Activated CD4-positive, alpha-beta T cell treated with anti-CD3 and anti-CD28 coated beads for 36 hours (primary cell): ENCODE results near the gene MICB. TPM values are rescaled to one million over a fixed set of nuclear protein-coding genes. Genes with fewer than 3 reads are reported as not detected.

Experiments used
- ATAC-seq: fragments of 200-7000 bp; cut with Tn5 transposase; one replicate; pipeline ENCODE4 v1.10.0; 2021; ENCODE audit warnings: mild to moderate bottlenecking, moderate library complexity
- CTCF ChIA-PET: fragments of 350-600 bp; sonication (Branson Sonifier 250); formaldehyde crosslinking; loops from one replicate; lab custom pipeline; 2021; ENCODE audit warnings: antibody characterized with exemption; lab: Charles Lee
- POLR2A ChIA-PET: fragments of 350-600 bp; sonication (Branson Sonifier 250); formaldehyde crosslinking; loops from one replicate; lab custom pipeline; 2021; ENCODE audit warnings: antibody characterized with exemption, inconsistent platforms; lab: Charles Lee
- DNase-seq: peaks from one replicate; pipeline ENCODE4 v3.0.0-alpha.2; 2020
- H3K27ac Mint-ChIP-seq: one replicate; pipeline ENCODE4 v1.8.0; 2021; ENCODE audit warnings: mixed read lengths
- H3K27me3 Mint-ChIP-seq: one replicate; pipeline ENCODE4 v1.8.0; 2021; ENCODE audit warnings: mixed read lengths
- H3K36me3 Mint-ChIP-seq: one replicate; pipeline ENCODE4 v1.8.0; 2021; ENCODE audit warnings: low read depth, mixed read lengths
- H3K4me1 Mint-ChIP-seq: one replicate; pipeline ENCODE4 v1.8.0; 2021; ENCODE audit warnings: mixed read lengths
- H3K4me3 Mint-ChIP-seq: one replicate; pipeline ENCODE4 v1.8.0; 2021; ENCODE audit warnings: mild to moderate bottlenecking, moderate library complexity, mixed read lengths
- H3K9me3 Mint-ChIP-seq: one replicate; pipeline ENCODE4 v1.8.0; 2021; ENCODE audit warnings: low read depth, mixed read lengths
- intact Hi-C, 2 experiments: fragments of 100-400 bp; cut with DNase I in 1 of 2; cut with micrococcal nuclease in 1 of 2; formaldehyde crosslinking; loops; one replicate each; pipeline versions ENCODE4 v1.14.2 to v1.15.1; 2022 to 2024; cut with DNase I, micrococcal nuclease
- total RNA-seq, 2 experiments: library from RNA; stranded (reverse); gene quantifications; one replicate each; pipeline ENCODE4 v1.2.3, GENCODE V29; 2021

Gene MICB
- total RNA-seq, 2 experiments from 2014 or later = 19.6 to 19.7 TPM

DNA sequence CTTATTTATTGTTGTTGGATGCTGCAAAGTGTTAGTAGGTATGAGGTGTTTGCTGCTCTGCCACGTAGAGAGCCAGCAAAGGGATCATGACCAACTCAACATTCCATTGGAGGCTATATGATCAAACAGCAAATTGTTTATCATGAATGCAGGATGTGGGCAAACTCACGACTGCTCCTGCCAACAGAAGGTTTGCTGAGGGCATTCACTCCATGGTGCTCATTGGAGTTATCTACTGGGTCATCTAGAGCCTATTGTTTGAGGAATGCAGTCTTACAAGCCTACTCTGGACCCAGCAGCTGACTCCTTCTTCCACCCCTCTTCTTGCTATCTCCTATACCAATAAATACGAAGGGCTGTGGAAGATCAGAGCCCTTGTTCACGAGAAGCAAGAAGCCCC lies 12.1 kb downstream of the MICB start:
- peaks cover 41% of the 10 kb centered on the region for H3K36me3 Mint-ChIP-seq
- no peaks in the 10 kb centered on the region for H3K9me3 Mint-ChIP-seq
- no peak for ATAC-seq
- H3K4me3 Mint-ChIP-seq = no peak overlapping the region
- ChIA-PET POLR2A (no interaction called here), CTCF (interaction anchor here (0.6 kb wide), 1 partner anchor 421 kb away, joined by 3 read pairs; no protein-coding TSS in a partner anchor)
- no peaks in the 10 kb centered on the region for H3K27me3 Mint-ChIP-seq
- no peak for DNase-seq
- no peaks in the 10 kb centered on the region for H3K4me1 Mint-ChIP-seq
- intact Hi-C loops = no loop called here
- H3K27ac Mint-ChIP-seq = no peak overlapping the region

DNA sequence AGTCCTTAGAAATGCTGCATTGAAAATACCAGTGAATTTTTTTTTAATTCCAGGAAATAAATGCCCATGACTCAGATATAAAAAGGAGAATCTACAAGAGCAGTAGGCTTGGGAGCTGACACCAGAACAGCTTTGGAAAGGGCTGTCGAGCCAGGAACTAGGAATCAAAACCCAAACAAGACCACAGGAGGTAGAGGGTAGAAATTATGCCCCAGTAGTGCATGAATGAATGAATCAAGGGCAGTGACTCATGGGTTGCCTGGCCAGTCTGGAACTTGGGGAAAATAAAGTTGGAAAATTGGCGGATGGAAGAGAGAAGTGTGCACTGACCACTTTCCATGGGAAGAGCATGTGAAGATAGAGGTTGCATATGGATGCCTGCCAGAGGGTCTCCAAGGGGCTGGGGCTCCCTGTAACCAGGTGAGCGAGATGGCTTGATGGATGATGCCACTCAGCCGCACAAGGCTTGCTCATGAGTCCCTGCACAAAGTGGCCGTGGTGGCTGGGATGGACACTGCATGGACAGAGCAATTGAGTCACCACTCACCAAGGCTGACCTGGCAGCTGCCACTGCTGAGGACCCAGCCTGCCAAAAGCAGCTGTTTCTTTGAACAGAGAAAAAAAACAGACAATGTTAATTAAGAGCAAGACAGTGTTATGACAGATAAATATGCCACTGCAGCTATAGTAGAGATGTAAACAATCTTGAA lies 15.7 kb downstream of the MICB start:
- no peak overlapping the region for H3K4me3 Mint-ChIP-seq
- ATAC-seq = no peak
- CTCF ChIA-PET = interaction anchor here (0.5 to 1.2 kb wide), 5 partner anchors 19 to 899 kb away, joined by 3 to 5 read pairs (median 3); no protein-coding TSS in a partner anchor
- no peaks in the 10 kb centered on the region for H3K27me3 Mint-ChIP-seq
- POLR2A ChIA-PET = no interaction called here
- H3K27ac Mint-ChIP-seq = no peak overlapping the region
- intact Hi-C loops = no loop called here
- DNase-seq = no peak
- no peaks in the 10 kb centered on the region for H3K4me1 Mint-ChIP-seq
- no peaks in the 10 kb centered on the region for H3K9me3 Mint-ChIP-seq
- H3K36me3 Mint-ChIP-seq = peaks cover 15% of the 10 kb centered on the region

DNA sequence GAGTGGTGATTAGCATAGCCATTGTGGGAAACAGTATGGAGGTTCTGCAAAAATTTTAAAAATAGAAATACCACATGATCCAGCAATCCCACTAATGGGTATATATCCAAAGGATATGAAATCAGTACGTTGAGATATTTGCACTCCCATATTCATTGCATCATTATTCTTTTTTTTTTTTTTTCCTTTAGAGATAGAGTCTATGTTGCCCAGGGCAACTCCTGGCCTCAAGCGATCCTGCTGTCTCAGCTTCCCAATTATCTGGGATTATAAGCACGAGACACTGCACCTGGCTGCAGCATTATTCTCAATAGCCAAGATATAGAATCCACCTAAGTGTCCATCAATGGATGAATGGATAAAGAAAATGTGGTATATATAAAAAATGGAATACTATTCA lies 23.9 kb downstream of the MICB start:
- ATAC-seq (no peak), DNase-seq (no peak)
- intact Hi-C loops = no loop called here
- no peaks in the 10 kb centered on the region for H3K36me3 Mint-ChIP-seq
- POLR2A ChIA-PET = no interaction called here
- H3K27ac Mint-ChIP-seq = no peak overlapping the region
- no peaks in the 10 kb centered on the region for H3K9me3 Mint-ChIP-seq
- H3K4me3 Mint-ChIP-seq = no peak overlapping the region
- H3K4me1 Mint-ChIP-seq = no peaks in the 10 kb centered on the region
- CTCF ChIA-PET = no interaction called here
- H3K27me3 Mint-ChIP-seq = no peaks in the 10 kb centered on the region

DNA sequence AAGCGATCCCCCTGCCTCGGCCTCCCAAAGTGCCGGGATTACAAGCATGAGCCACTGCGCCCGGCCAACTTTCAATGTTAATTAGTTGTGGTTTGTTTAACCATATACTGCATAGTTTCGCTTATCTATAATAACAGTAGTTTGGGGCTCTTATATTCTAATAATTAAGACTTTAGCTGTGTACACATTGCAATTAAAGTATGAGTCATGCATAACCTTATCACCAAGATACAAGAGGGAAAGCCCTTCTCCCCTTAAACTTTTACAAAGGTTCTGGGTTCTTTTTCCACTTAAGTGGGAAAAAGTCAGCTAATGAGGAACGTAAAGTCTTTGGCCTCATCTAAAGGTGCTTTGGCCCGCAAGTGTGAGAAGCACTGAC lies 27.6 kb downstream of the MICB start:
- DNase-seq = no peak
- no peak overlapping the region for H3K4me3 Mint-ChIP-seq
- no peaks in the 10 kb centered on the region for H3K9me3 Mint-ChIP-seq
- CTCF ChIA-PET = interaction anchor here (0.8 to 1.2 kb wide), 2 partner anchors 73 to 114 kb away, joined by 3 to 5 read pairs; no protein-coding TSS in a partner anchor
- no peaks in the 10 kb centered on the region for H3K4me1 Mint-ChIP-seq
- intact Hi-C loops = no loop called here
- H3K27me3 Mint-ChIP-seq = no peaks in the 10 kb centered on the region
- no peak for ATAC-seq
- no peak overlapping the region for H3K27ac Mint-ChIP-seq
- POLR2A ChIA-PET = no interaction called here
- peaks cover 12% of the 10 kb centered on the region for H3K36me3 Mint-ChIP-seq

DNA sequence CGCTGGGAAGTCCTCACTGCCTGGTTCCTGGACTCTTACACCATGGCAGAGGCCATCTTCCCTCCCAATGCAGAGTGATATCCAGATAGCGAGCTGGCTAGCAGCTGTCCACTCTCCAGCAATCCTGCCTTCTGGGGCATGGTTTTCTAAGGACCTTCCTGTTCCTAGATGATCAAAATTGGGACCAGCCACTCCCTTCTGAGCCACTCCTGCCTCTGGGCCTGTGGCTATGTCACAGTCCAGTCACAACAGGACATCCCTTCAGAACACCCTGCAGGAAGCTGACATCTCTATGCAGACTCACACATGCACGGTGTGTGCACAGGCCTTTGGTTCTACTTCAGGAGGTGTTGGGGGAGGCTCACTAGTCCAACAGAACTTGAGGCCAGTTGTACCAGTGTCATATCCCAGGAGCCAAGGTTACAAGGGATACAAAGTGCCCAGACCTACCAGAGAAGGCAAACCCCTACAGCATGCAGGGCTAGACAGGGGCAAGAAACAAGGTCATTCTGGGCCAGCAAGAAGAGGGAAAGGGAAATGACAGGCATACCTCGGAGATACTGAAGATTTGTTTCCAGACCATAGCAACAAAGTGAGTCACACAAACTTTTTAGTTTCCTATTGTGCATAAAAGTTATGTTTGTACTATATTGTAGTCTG lies 28.1 kb downstream of the MICB start:
- no peak overlapping the region for H3K4me3 Mint-ChIP-seq
- POLR2A ChIA-PET = no interaction called here
- DNase-seq = no peak
- H3K27ac Mint-ChIP-seq = no peak overlapping the region
- no peak for ATAC-seq
- intact Hi-C loops = no loop called here
- no peaks in the 10 kb centered on the region for H3K4me1 Mint-ChIP-seq
- peaks cover 17% of the 10 kb centered on the region for H3K36me3 Mint-ChIP-seq
- CTCF ChIA-PET = interaction anchor here (0.6 to 1.2 kb wide), 5 partner anchors 43 to 446 kb away, joined by 3 to 5 read pairs (median 3); no protein-coding TSS in a partner anchor
- H3K27me3 Mint-ChIP-seq = no peaks in the 10 kb centered on the region
- H3K9me3 Mint-ChIP-seq = no peaks in the 10 kb centered on the region

DNA sequence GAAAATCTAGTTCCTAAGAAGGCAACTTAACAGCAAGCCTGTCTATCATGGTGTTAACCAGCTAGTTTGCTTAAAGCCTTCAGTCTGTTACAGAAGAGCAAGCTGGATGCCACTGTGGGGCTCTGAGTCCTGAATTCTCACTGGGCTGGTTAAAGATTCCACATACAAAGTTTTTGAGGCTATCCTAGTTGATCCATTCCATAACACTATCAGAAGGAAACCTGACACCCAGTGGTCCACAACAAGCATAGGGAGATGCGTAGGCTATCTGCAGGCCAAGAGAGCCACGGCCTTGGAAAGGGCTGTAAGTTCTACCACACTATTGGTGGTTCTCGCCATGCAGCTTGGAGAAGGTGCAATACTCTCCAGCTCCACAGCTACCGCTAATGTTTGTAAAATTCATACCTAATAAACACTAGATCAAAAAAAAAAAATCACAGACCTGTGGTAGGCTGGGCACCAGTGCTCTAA lies 30.4 kb downstream of the MICB start:
- ATAC-seq (no peak), DNase-seq (no peak)
- ChIA-PET CTCF (interaction anchor here (0.6 to 1.8 kb wide), 5 partner anchors 12 to 129 kb away, joined by 3 to 8 read pairs (median 5); partner anchors contain the start of gene DDX39B), POLR2A (interaction anchor here (0.6 to 1.3 kb wide), 3 partner anchors 13 to 83 kb away, joined by 3 to 5 read pairs (median 3); partner anchors contain the start of gene DDX39B)
- Mint-ChIP-seq H3K4me3 (no peak overlapping the region), H3K27me3 (no peaks in the 10 kb centered on the region), H3K4me1 (peaks cover 4% of the 10 kb centered on the region), H3K9me3 (no peaks in the 10 kb centered on the region), H3K27ac (no peak overlapping the region), H3K36me3 (peaks cover 36% of the 10 kb centered on the region)
- intact Hi-C loops = no loop called here

DNA sequence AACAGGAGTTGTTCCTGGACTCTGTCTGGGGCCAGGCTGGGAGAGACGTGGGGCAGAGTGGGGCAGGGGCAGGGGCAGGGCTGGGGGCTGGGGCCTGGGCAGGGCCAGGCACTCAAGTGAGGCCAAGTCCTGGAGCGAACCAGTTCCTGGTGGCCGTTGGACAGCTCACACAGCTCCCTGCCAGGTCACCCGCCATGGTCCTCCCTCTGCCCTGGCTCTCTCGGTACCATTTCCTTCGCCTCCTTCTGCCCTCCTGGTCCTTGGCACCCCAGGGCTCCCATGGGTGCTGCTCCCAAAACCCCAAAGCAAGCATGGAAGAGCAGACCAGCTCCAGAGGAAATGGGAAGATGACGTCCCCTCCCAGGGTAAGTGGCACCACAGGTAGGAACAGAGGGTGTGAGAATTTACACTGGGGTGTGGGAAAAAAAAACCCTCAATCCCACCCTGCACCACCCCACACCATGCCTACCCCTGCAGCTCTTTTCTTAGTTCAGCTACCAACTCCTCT lies 30.9 kb downstream of the MICB start, which contains the start of gene MCCD1:
Gene MCCD1, plus strand, starts transcription at position 142 of the 508 bp plus-strand sequence. Its CDS starts 53 bp downstream, at position 195.
- no peaks in the 10 kb centered on the region for H3K9me3 Mint-ChIP-seq
- POLR2A ChIA-PET = interaction anchor here (0.6 to 1.3 kb wide), 4 partner anchors 12 to 54 kb away, joined by 3 to 5 read pairs (median 3); no protein-coding TSS in a partner anchor
- no peak within 1 kb of the TSS for H3K27ac Mint-ChIP-seq
- H3K36me3 Mint-ChIP-seq = peaks cover 41% of the 10 kb centered on the region
- H3K4me1 Mint-ChIP-seq = peaks cover 7% of the 10 kb centered on the region
- H3K4me3 Mint-ChIP-seq = no peak within 1 kb of the TSS
- ATAC-seq = peak; percentile 17
- H3K27me3 Mint-ChIP-seq = no peaks in the 10 kb centered on the region
- CTCF ChIA-PET = interaction anchor here (0.8 to 1.8 kb wide), 5 partner anchors 12 to 68 kb away, joined by 3 to 8 read pairs (median 5); partner anchors contain the start of gene DDX39B
- DNase-seq = no peak
- intact Hi-C loops = no loop called here

DNA sequence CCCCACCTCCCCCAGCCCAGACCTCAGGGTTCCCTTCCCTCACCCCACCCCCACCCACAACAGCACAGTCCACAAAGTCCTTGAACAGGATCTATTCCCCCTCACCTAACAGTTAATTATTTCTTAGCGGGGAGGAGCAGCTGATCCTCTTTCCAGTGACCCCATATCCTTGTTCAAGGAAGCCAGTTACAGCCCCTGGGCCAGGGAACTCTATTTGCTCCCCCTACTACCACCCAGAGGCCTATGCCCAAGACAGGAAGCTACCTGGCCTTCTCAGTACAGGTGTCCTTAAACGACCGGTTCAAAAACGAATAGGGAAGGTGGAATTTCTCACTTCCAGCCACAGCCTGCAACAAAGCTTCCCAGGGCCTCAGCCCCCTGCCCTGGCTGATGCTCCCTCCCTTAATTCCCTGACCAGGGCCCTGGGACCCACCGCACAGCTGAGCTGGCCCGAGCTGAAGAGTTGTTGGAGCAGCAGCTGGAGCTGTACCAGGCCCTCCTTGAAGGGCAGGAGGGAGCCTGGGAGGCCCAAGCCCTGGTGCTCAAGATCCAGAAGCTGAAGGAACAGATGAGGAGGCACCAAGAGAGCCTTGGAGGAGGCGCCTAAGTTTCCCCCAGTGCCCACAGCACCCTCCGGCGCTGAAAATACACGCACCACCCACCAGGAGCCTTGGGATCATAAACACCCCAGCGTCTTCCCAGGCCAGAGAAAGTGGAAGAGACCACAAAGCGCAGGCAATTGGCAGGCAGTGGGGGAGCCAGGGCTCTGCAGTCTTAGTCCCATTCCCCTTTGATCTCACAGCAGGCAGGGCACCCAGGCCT lies 31.6 kb downstream of the MICB start:
- Mint-ChIP-seq H3K9me3 (no peaks in the 10 kb centered on the region), H3K27me3 (no peaks in the 10 kb centered on the region), H3K27ac (no peak overlapping the region), H3K36me3 (peaks cover 48% of the 10 kb centered on the region), H3K4me1 (peaks cover 9% of the 10 kb centered on the region), H3K4me3 (no peak overlapping the region)
- ChIA-PET POLR2A (interaction anchor here (0.6 to 1.3 kb wide), 4 partner anchors 11 to 58 kb away, joined by 3 to 5 read pairs (median 4); no protein-coding TSS in a partner anchor), CTCF (interaction anchor here (0.7 to 1.5 kb wide), 3 partner anchors 9 to 67 kb away, joined by 3 to 5 read pairs (median 5); no protein-coding TSS in a partner anchor)
- DNase-seq (no peak), ATAC-seq (peak; percentile 25)
- intact Hi-C loops = no loop called here

DNA sequence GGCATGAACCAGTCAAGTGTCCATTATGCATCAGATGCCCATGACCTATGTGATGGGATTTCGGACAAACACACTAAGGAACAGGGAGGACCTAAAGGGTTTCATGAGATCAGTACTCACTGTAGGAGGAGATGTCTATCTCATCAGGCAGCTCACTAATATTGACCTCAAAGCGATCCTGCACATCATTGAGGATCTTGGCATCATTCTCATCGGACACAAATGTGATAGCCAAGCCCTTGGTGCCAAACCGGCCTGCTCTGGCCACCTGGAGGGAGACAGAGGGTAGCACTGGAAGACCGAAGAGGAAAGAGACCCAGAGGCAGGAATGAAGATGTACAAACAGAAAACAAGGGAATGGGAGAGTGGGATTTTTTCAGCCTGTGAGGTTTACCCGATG lies 32.7 kb downstream of the MICB start:
- no peaks in the 10 kb centered on the region for H3K9me3 Mint-ChIP-seq

DNA sequence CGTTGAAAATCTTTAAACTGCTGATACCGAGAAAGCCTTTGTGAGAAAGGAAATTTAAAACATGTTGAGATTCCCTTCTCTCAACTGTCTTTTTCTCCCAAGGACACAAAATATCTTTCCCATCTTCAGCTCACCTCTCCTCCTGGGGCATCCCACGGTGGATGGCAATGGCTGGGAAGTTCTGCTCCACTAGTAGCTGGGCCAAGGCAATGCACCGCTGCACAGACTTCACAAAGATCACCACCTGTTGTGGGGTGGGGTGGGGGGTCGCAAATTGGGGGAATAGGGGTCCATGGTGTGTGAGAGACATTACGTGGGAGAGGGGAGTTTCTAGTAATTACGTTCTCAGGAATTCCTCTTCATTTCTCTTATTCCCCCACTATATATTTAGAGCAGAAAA lies 33.2 kb downstream of the MICB start:
- H3K4me1 Mint-ChIP-seq = peaks cover 22% of the 10 kb centered on the region
- POLR2A ChIA-PET = interaction anchor here (0.7 kb wide), 1 partner anchor 36 kb away, joined by 3 read pairs; no protein-coding TSS in a partner anchor
- H3K27ac Mint-ChIP-seq = peak overlapping the region; percentile 25
- no peak overlapping the region for H3K4me3 Mint-ChIP-seq
- CTCF ChIA-PET = interaction anchor here (0.6 kb wide), 2 partner anchors 67 to 87 kb away, joined by 3 to 4 read pairs; no protein-coding TSS in a partner anchor
- ATAC-seq (no peak), DNase-seq (no peak)
- no peaks in the 10 kb centered on the region for H3K27me3 Mint-ChIP-seq
- peaks cover 64% of the 10 kb centered on the region for H3K36me3 Mint-ChIP-seq
- intact Hi-C loops = no loop called here
- no peaks in the 10 kb centered on the region for H3K9me3 Mint-ChIP-seq

More for the DNA sequence above, 32.7 kb downstream of the MICB start:
- H3K27me3 Mint-ChIP-seq = no peaks in the 10 kb centered on the region
- H3K36me3 Mint-ChIP-seq = peaks cover 59% of the 10 kb centered on the region
- no peak for DNase-seq
- no peak for ATAC-seq
- no peak overlapping the region for H3K27ac Mint-ChIP-seq
- POLR2A ChIA-PET = interaction anchor here (0.7 kb wide), 1 partner anchor 35 kb away, joined by 3 read pairs; no protein-coding TSS in a partner anchor
- CTCF ChIA-PET = no interaction called here
- intact Hi-C loops = no loop called here
- peaks cover 17% of the 10 kb centered on the region for H3K4me1 Mint-ChIP-seq
- no peak overlapping the region for H3K4me3 Mint-ChIP-seq
